CD4-positive, alpha-beta memory T cell (primary cell): ENCODE measurements around the gene TRHDE. TPM values are rescaled to one million over a fixed set of nuclear protein-coding genes. Genes with fewer than 3 reads are reported as not detected.

Source experiments
- CTCF ChIA-PET: fragments of 350-600 bp; sonication (Branson Sonifier 250); formaldehyde crosslinking; loops from one replicate; lab custom pipeline; 2021; ENCODE audit warnings: inconsistent platforms; ENCODE audit not compliant: partially characterized antibody; lab: Charles Lee
- POLR2A ChIA-PET: fragments of 350-600 bp; sonication (Branson Sonifier 250); formaldehyde crosslinking; loops from one replicate; lab custom pipeline; 2021; ENCODE audit not compliant: partially characterized antibody; lab: Charles Lee
- DNase-seq, 5 donors: peaks; one replicate each; pipeline versions ENCODE4 v3.0.0 to v3.0.0-alpha.2; 2020 to 2022; ENCODE audit warnings: mixed read lengths in 1 of 5
- H3K27ac ChIP-seq: one replicate; pipeline ENCODE4 v1.7.0; 2013; ENCODE audit warnings: low read depth, low read length
- H3K27me3 ChIP-seq: 2 replicates; pipeline ENCODE4 v1.7.0; 2013; ENCODE audit warnings: mild to moderate bottlenecking, low read length, moderate library complexity; ENCODE audit not compliant: insufficient read depth
- H3K36me3 ChIP-seq: 2 replicates; pipeline ENCODE4 v1.7.0; 2013; ENCODE audit warnings: mild to moderate bottlenecking, low read length, moderate library complexity; ENCODE audit not compliant: insufficient read depth
- H3K4me1 ChIP-seq: 2 replicates; pipeline ENCODE4 v1.7.0; 2013; ENCODE audit warnings: mild to moderate bottlenecking, low read length, moderate library complexity; ENCODE audit not compliant: insufficient read depth
- H3K4me3 ChIP-seq, 2 donors: one replicate each; pipeline ENCODE4 v1.7.0; 2013; ENCODE audit warnings: low read length in 2 of 2, mild to moderate bottlenecking in 1 of 2
- H3K9me3 ChIP-seq, 2 donors: one replicate each; pipeline ENCODE4 v1.7.0; 2013; ENCODE audit warnings: low read length in 2 of 2, control low read depth in 1 of 2; ENCODE audit not compliant: control insufficient read depth in 1 of 2
- H3K27ac Mint-ChIP-seq, 7 donors: one replicate each; pipeline ENCODE4 v1.8.0; 2020 to 2021; ENCODE audit warnings: mixed read lengths in 7 of 7, mild to moderate bottlenecking in 6 of 7, inconsistent platforms in 3 of 7, moderate library complexity in 3 of 7
- H3K27me3 Mint-ChIP-seq, 2 donors: one replicate each; pipeline ENCODE4 v1.8.0; 2020 to 2021; ENCODE audit warnings: mixed read lengths in 2 of 2
- H3K36me3 Mint-ChIP-seq, 2 donors: one replicate each; pipeline ENCODE4 v1.8.0; 2020 to 2021; ENCODE audit warnings: mixed read lengths in 2 of 2, inconsistent platforms in 1 of 2, mild to moderate bottlenecking in 1 of 2
- H3K4me1 Mint-ChIP-seq, 4 donors: one replicate each; pipeline ENCODE4 v1.8.0; 2020 to 2021; ENCODE audit warnings: mixed read lengths in 4 of 4, mild to moderate bottlenecking in 1 of 4
- H3K4me3 Mint-ChIP-seq, 8 donors: one replicate each; pipeline ENCODE4 v1.8.0; 2020 to 2021; ENCODE audit warnings: mixed read lengths in 8 of 8, mild to moderate bottlenecking in 7 of 8, moderate library complexity in 6 of 8, inconsistent platforms in 3 of 8
- H3K9me3 Mint-ChIP-seq, 8 donors: one replicate each; pipeline ENCODE4 v1.8.0; 2020 to 2021; ENCODE audit warnings: mixed read lengths in 8 of 8, mild to moderate bottlenecking in 5 of 8, inconsistent platforms in 3 of 8, moderate library complexity in 1 of 8
- intact Hi-C: fragments of 100-400 bp; cut with micrococcal nuclease; formaldehyde crosslinking; loops from one replicate; pipeline ENCODE4 v1.15.1; 2023
- polyA plus RNA-seq, 2 donors: library from polyadenylated mRNA; unstranded; fragments of 300-500 nt; fragmentation: Illumina TruSeq; gene quantifications; one replicate each; pipeline ENCODE4 v1.2.3, GENCODE V29; 2021
- total RNA-seq, 2 experiments: library from RNA; stranded (reverse); gene quantifications; one replicate each; pipeline ENCODE4 v1.2.3, GENCODE V29; 2021

TRHDE gene
- total and polyA plus RNA-seq, 4 experiments from 2014 or later: not detected

GRCh38 chr12:72273499-72273837 lies 1.3 kb downstream of the TRHDE start:
- H3K4me3 Mint-ChIP-seq: peak overlapping the region in 1 of 8 donors; percentile 26
- no peaks in the 10 kb centered on the region for H3K36me3 Mint-ChIP-seq
- intact Hi-C loops: no loop called here
- CTCF ChIA-PET: no interaction called here
- peaks cover 33 to 35% of the 10 kb centered on the region in 2 donors for H3K27me3 Mint-ChIP-seq
- Histone ChIP-seq H3K4me3 (no peak overlapping the region), H3K27me3 (no peaks in the 10 kb centered on the region), H3K36me3 (no peaks in the 10 kb centered on the region), H3K4me1 (no peaks in the 10 kb centered on the region), H3K27ac (no peak overlapping the region), H3K9me3 (no peaks in the 10 kb centered on the region)
- peaks cover 0 to 8% (median under 1%) of the 10 kb centered on the region in 4 donors for H3K4me1 Mint-ChIP-seq
- POLR2A ChIA-PET: no interaction called here
- H3K27ac Mint-ChIP-seq: no peak overlapping the region
- H3K9me3 Mint-ChIP-seq: peaks cover 0 to 8% (median 0%) of the 10 kb centered on the region in 8 donors
- DNase-seq: no peak

GRCh38 chr12:72273851-72274351 lies 1.7 kb downstream of the TRHDE start:
- no peak overlapping the region for H3K4me3 ChIP-seq
- Mint-ChIP-seq H3K4me1 (peaks cover 0 to 8% (median under 1%) of the 10 kb centered on the region in 4 donors), H3K4me3 (peak overlapping the region in 1 of 8 donors; percentile 26), H3K9me3 (peaks cover 0 to 8% (median 0%) of the 10 kb centered on the region in 8 donors), H3K27ac (no peak overlapping the region), H3K27me3 (peaks cover 33 to 38% of the 10 kb centered on the region in 2 donors), H3K36me3 (no peaks in the 10 kb centered on the region)
- H3K4me1 ChIP-seq: no peaks in the 10 kb centered on the region
- H3K9me3 ChIP-seq: no peaks in the 10 kb centered on the region
- intact Hi-C loops: no loop called here
- no peaks in the 10 kb centered on the region for H3K27me3 ChIP-seq
- ChIA-PET POLR2A (no interaction called here), CTCF (interaction anchor here (0.8 kb wide), 1 partner anchor 9 kb away, joined by 3 read pairs; no protein-coding TSS in a partner anchor)
- H3K27ac ChIP-seq: no peak overlapping the region
- H3K36me3 ChIP-seq: no peaks in the 10 kb centered on the region
- DNase-seq: no peak

GRCh38 chr12:72274931-72275330 lies 2.8 kb downstream of the TRHDE start:
- Mint-ChIP-seq H3K4me3 (no peak overlapping the region), H3K4me1 (peaks cover 0 to 8% (median under 1%) of the 10 kb centered on the region in 4 donors), H3K27me3 (peaks cover 32 to 36% of the 10 kb centered on the region in 2 donors), H3K36me3 (no peaks in the 10 kb centered on the region), H3K9me3 (peaks cover 0 to 7% (median 0%) of the 10 kb centered on the region in 8 donors), H3K27ac (no peak overlapping the region)
- POLR2A ChIA-PET: no interaction called here
- Histone ChIP-seq H3K36me3 (no peaks in the 10 kb centered on the region), H3K9me3 (no peaks in the 10 kb centered on the region), H3K27ac (no peak overlapping the region), H3K4me3 (no peak overlapping the region), H3K27me3 (no peaks in the 10 kb centered on the region), H3K4me1 (no peaks in the 10 kb centered on the region)
- CTCF ChIA-PET: no interaction called here
- no peak for DNase-seq
- intact Hi-C loops: no loop called here

GRCh38 chr12:72275526-72275925 lies 3.4 kb downstream of the TRHDE start:
- Mint-ChIP-seq H3K36me3 (no peaks in the 10 kb centered on the region), H3K4me1 (peaks cover 0 to 8% (median under 1%) of the 10 kb centered on the region in 4 donors), H3K27me3 (peaks cover 28 to 33% of the 10 kb centered on the region in 2 donors), H3K27ac (no peak overlapping the region), H3K4me3 (no peak overlapping the region), H3K9me3 (peaks cover 0 to 6% (median 0%) of the 10 kb centered on the region in 8 donors)
- H3K4me1 ChIP-seq: no peaks in the 10 kb centered on the region
- intact Hi-C loops: no loop called here
- DNase-seq: no peak
- CTCF ChIA-PET: no interaction called here
- H3K27ac ChIP-seq: no peak overlapping the region
- H3K9me3 ChIP-seq: no peaks in the 10 kb centered on the region
- H3K36me3 ChIP-seq: no peaks in the 10 kb centered on the region
- H3K4me3 ChIP-seq: no peak overlapping the region
- H3K27me3 ChIP-seq: no peaks in the 10 kb centered on the region
- POLR2A ChIA-PET: no interaction called here

GRCh38 chr12:72276181-72276805 lies 4.1 kb downstream of the TRHDE start:
- no peaks in the 10 kb centered on the region for H3K4me1 ChIP-seq
- H3K27me3 ChIP-seq: no peaks in the 10 kb centered on the region
- Mint-ChIP-seq H3K4me1 (peaks cover 0 to 8% (median under 1%) of the 10 kb centered on the region in 4 donors), H3K9me3 (peaks cover 0 to 4% (median 0%) of the 10 kb centered on the region in 8 donors), H3K27me3 (peaks cover 22 to 27% of the 10 kb centered on the region in 2 donors), H3K36me3 (no peaks in the 10 kb centered on the region), H3K27ac (no peak overlapping the region), H3K4me3 (no peak overlapping the region)
- H3K9me3 ChIP-seq: no peaks in the 10 kb centered on the region
- H3K27ac ChIP-seq: no peak overlapping the region
- intact Hi-C loops: no loop called here
- ChIA-PET POLR2A (no interaction called here), CTCF (no interaction called here)
- no peaks in the 10 kb centered on the region for H3K36me3 ChIP-seq
- no peak for DNase-seq
- H3K4me3 ChIP-seq: no peak overlapping the region

GRCh38 chr12:72277415-72277814 lies 5.2 kb downstream of the TRHDE start:
- ChIA-PET POLR2A (no interaction called here), CTCF (no interaction called here)
- H3K27ac ChIP-seq: no peak overlapping the region
- no peaks in the 10 kb centered on the region for H3K36me3 ChIP-seq
- Mint-ChIP-seq H3K36me3 (no peaks in the 10 kb centered on the region), H3K27ac (no peak overlapping the region), H3K9me3 (peaks cover 0 to 4% (median 0%) of the 10 kb centered on the region in 8 donors), H3K27me3 (peaks cover 15 to 21% of the 10 kb centered on the region in 2 donors), H3K4me3 (no peak overlapping the region), H3K4me1 (peaks cover 0 to 8% (median under 1%) of the 10 kb centered on the region in 4 donors)
- no peak overlapping the region for H3K4me3 ChIP-seq
- H3K27me3 ChIP-seq: no peaks in the 10 kb centered on the region
- intact Hi-C loops: no loop called here
- H3K9me3 ChIP-seq: no peaks in the 10 kb centered on the region
- DNase-seq: no peak
- no peaks in the 10 kb centered on the region for H3K4me1 ChIP-seq

- peaks cover 12 to 17% of the 10 kb centered on the region in 2 donors for H3K27me3 Mint-ChIP-seq
- H3K4me1 Mint-ChIP-seq: peaks cover 0 to 4% (median 0%) of the 10 kb centered on the region in 4 donors
- no peak overlapping the region for H3K27ac ChIP-seq
- ChIA-PET CTCF (no interaction called here), POLR2A (no interaction called here)
- no peak overlapping the region for H3K4me3 ChIP-seq
- H3K9me3 ChIP-seq: no peaks in the 10 kb centered on the region
- no peak overlapping the region for H3K4me3 Mint-ChIP-seq
- DNase-seq: no peak
- no peak overlapping the region for H3K27ac Mint-ChIP-seq
- intact Hi-C loops: no loop called here
- peaks cover 0 to 3% (median 0%) of the 10 kb centered on the region in 8 donors for H3K9me3 Mint-ChIP-seq
- H3K36me3 ChIP-seq: no peaks in the 10 kb centered on the region
- no peaks in the 10 kb centered on the region for H3K4me1 ChIP-seq
- H3K36me3 Mint-ChIP-seq: no peaks in the 10 kb centered on the region
- H3K27me3 ChIP-seq: no peaks in the 10 kb centered on the region
Observed at GRCh38 chr12:72278894-72279293, 6.7 kb downstream of the TRHDE start.
